GM12878 (cell line): ENCODE results near the gene UGT2B11. TPM values are rescaled to one million over a fixed set of nuclear protein-coding genes. Genes with fewer than 3 reads are reported as not detected.

Experiments used
- ATAC-seq: fragments of 200-7000 bp; cut with Tn5 transposase; 3 replicates; pipeline ENCODE4 v1.9.1; 2020; ENCODE audit warnings: mild to moderate bottlenecking, moderate library complexity
- BruUV-seq: library from RNA; stranded (reverse); fragments of 400-500 nt; replicated peaks from 2 replicates; lab custom pipeline; 2021; lab: Mats Ljungman, UMichigan
- CTCF ChIA-PET: fragments of 300-600 bp; sonication (Branson Sonifier 250); formaldehyde crosslinking; extraction: SDS; loops from one replicate; lab custom pipeline; 2021; ENCODE audit warnings: inconsistent platforms; lab: Yijun Ruan, JAX
- POLR2A ChIA-PET: fragments of 350-600 bp; formaldehyde crosslinking; extraction: SDS; loops from one replicate; lab custom pipeline; 2021; ENCODE audit warnings: inconsistent platforms; lab: Charles Lee
- RAD21 ChIA-PET: fragments of 300-600 bp; sonication (Branson Sonifier 250); formaldehyde crosslinking; loops from one replicate; lab custom pipeline; 2023; ENCODE audit warnings: antibody characterized with exemption; ENCODE audit not compliant: unreplicated experiment; lab: Charles Lee
- SMC1A ChIA-PET: fragments of 300-600 bp; sonication (Branson Sonifier 250); formaldehyde crosslinking; loops from one replicate; lab custom pipeline; 2023; ENCODE audit not compliant: unreplicated experiment, uncharacterized antibody; lab: Charles Lee
- DNase-seq: peaks from one replicate; pipeline ENCODE4 v3.0.0-alpha.2; 2011; ENCODE audit warnings: low read depth, low spot score
- FAIRE-seq: peaks from 3 replicates; lab custom pipeline; 2011; peaks lifted over from hg19 to GRCh38; lab: Jason Lieb, UNC
- H2AFZ ChIP-seq: 2 replicates; pipeline ENCODE4 v1.6.0; 2011; ENCODE audit warnings: low read depth, low read length, control low read depth; ENCODE audit not compliant: control insufficient read depth
- H3K27ac ChIP-seq: 2 replicates; pipeline ENCODE4 v1.5.1; 2011; ENCODE audit warnings: control low read depth; ENCODE audit not compliant: control insufficient read depth, insufficient read depth
- H3K27me3 ChIP-seq, 2 experiments: replicated peaks in 1 of 2; 2 replicates each; pipeline versions ENCODE4 v1.6.0 to v1.6.1; 2011; ENCODE audit warnings: low read length in 1 of 2; ENCODE audit not compliant: control insufficient read depth in 2 of 2, insufficient read depth in 2 of 2
- H3K36me3 ChIP-seq, 2 experiments: 2 replicates each; pipeline ENCODE4 v1.5.1; 2011; ENCODE audit warnings: low read length in 1 of 2; ENCODE audit not compliant: control insufficient read depth in 2 of 2, insufficient read depth in 2 of 2
- H3K4me1 ChIP-seq: 2 replicates; pipeline ENCODE4 v1.6.1; 2011; ENCODE audit warnings: mild to moderate bottlenecking, low read length, moderate library complexity, mixed read lengths; ENCODE audit not compliant: control insufficient read depth, insufficient read depth
- H3K4me2 ChIP-seq: 2 replicates; pipeline ENCODE4 v1.6.0; 2011; ENCODE audit warnings: control low read depth; ENCODE audit not compliant: control insufficient read depth, insufficient read depth
- H3K4me3 ChIP-seq: fragments of 200-600 bp; sonication (generic); 2 replicates; pipeline ENCODE4 v1.5.1; 2016
- H3K79me2 ChIP-seq: 2 replicates; pipeline ENCODE4 v1.6.0; 2011; ENCODE audit warnings: low read length; ENCODE audit not compliant: control insufficient read depth, insufficient read depth
- H3K9ac ChIP-seq: 2 replicates; pipeline ENCODE4 v1.8.0; 2011; ENCODE audit warnings: low read length, control low read depth, mixed read lengths; ENCODE audit not compliant: control insufficient read depth, insufficient read depth
- H3K9me3 ChIP-seq: replicated peaks from 3 replicates; pipeline ENCODE4 v1.5.1; 2011; ENCODE audit warnings: mild to moderate bottlenecking, low read length; ENCODE audit not compliant: control insufficient read depth, insufficient read depth
- H4K20me1 ChIP-seq: 2 replicates; pipeline ENCODE4 v1.6.0; 2011; ENCODE audit not compliant: control insufficient read depth, insufficient read depth
- GATAD2B ChIP-seq: fragments of 450-650 bp; conservative IDR thresholded peaks from 2 replicates; pipeline ENCODE4 v1.6.1; 2017; ENCODE audit warnings: low read depth, mild to moderate bottlenecking, moderate library complexity
- HDGF ChIP-seq: fragments of 450-650 bp; IDR thresholded peaks from 2 replicates; pipeline ENCODE4 v1.6.1; 2016; ENCODE audit warnings: antibody characterized with exemption
- KDM1A ChIP-seq: fragments of 200-600 bp; sonication (generic); IDR thresholded peaks from 2 replicates; pipeline ENCODE4 v1.6.1; 2016; ENCODE audit warnings: borderline replicate concordance
- RAD21 ChIP-seq: IDR thresholded peaks from 2 replicates; pipeline ENCODE4 v1.6.1; 2011; ENCODE audit warnings: mild to moderate bottlenecking, low read depth, low read length, moderate library complexity; ENCODE audit not compliant: insufficient read depth
- WGBS: methylation state at CpG from one replicate; pipeline ENCODE4 v1.1.6; 2016; ENCODE audit warnings: low lambda C conversion rate; ENCODE audit not compliant: insufficient replicate concordance, insufficient coverage; ENCODE audit errors: missing lambda C conversion rate; 5-methylcytosine and 5-hydroxymethylcytosine counted together
- in situ Hi-C: fragments of 300-500 bp; cut with MboI; formaldehyde crosslinking; loops from 9 replicates; pipeline ENCODE4 v1.14.3; 2018; ENCODE audit warnings: mixed read lengths
- intact Hi-C: fragments of 100-400 bp; cut with micrococcal nuclease; formaldehyde crosslinking; loops from one replicate; pipeline ENCODE4 v1.14.2; 2022; ENCODE audit not compliant: unreplicated experiment
- polyA plus RNA-seq, 11 experiments: library from polyadenylated mRNA; depleted of rRNA in 4 of 11; unstranded in 6 of 11; stranded (reverse) in 5 of 11; fragments of >200 nt; fragmentation: Nextera tagmentation in 4 of 11; fragmentation: Illumina TruSeq in 1 of 11; extraction: Ambion mirVana in 4 of 11; extraction: Trizol in 1 of 11; gene quantifications; 1 replicate in 1 of 11; 2 replicates in 10 of 11; pipeline versions ENCODE4 v1.2.1 to v1.2.3, GENCODE V29; 2011 to 2016; ENCODE audit warnings: inconsistent platforms in 2 of 11, missing spikeins in 2 of 11, low read depth in 1 of 11
- total RNA-seq, 4 experiments: library from RNA; depleted of rRNA in 3 of 4; stranded (reverse); fragments of >200 nt in 3 of 4; fragmentation: Illumina TruSeq in 1 of 4; extraction: Trizol in 1 of 4; gene quantifications; 2 replicates each; pipeline versions ENCODE4 v1.2.1 to v1.2.3, GENCODE V29; 2013 to 2021
- TF ChIP-seq, protein P1 (sequence below), 3 experiments: IDR thresholded peaks in 2 of 3; conservative IDR thresholded peaks in 1 of 3; 2 replicates each; pipeline ENCODE4 v1.5.1; 2011; ENCODE audit warnings: low read depth in 3 of 3, low read length in 3 of 3, mild to moderate bottlenecking in 3 of 3, control low read depth in 2 of 3, moderate library complexity in 2 of 3, inconsistent platforms in 1 of 3, mixed read lengths in 1 of 3; ENCODE audit not compliant: control insufficient read depth in 2 of 3, insufficient read depth in 1 of 3; ENCODE audit errors: extremely low read depth in 1 of 3

UGT2B11 gene
- total and polyA plus RNA-seq, 10 of the 15 experiments (the other 5 are each of a cell fraction or from before 2014, with no cell fraction given) = not detected

DNA sequence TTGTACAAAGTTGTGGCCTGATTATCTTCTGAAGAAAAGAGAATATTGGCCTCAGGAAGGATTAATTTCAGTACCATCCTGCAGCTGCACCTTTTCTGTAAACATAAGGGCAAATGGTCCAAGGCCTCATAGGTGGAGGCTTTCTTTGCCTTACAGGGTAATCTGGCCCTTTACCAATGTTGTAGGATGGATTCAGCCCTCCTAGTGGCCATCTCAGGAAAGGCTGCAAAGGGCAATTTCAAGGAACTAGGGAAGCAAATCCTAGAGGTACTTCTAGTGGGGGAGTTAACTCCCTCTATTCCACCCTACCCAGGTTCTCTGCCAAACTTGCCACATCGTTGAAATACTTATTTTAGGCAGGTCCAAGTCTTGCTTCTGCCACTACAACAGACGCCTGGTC lies 57.6 kb downstream of the UGT2B11 start:
- Histone ChIP-seq H3K4me3 (no peak overlapping the region), H4K20me1 (no peaks in the 10 kb centered on the region), H3K9me3 (no peaks in the 10 kb centered on the region), H3K79me2 (no peaks in the 10 kb centered on the region), H3K4me1 (no peaks in the 10 kb centered on the region), H2AFZ (no peak overlapping the region), H3K9ac (no peak overlapping the region), H3K4me2 (no peak overlapping the region), H3K27ac (no peak overlapping the region), H3K27me3 (no peaks in the 10 kb centered on the region), H3K36me3 (no peaks in the 10 kb centered on the region)
- intact Hi-C loops = no loop called here
- BruUV-seq = no TSS peak
- RAD21 ChIA-PET = no interaction called here
- SMC1A ChIA-PET = interaction anchor here (1.1 kb wide), 1 partner anchor 35 kb away, joined by 5 read pairs; no protein-coding TSS in a partner anchor
- ATAC-seq (0 out of 3 replicates have a peak, but pooled peaks have one; percentile 23), DNase-seq (no peak), FAIRE-seq (no peak)
- POLR2A ChIA-PET = no interaction called here
- in situ Hi-C loops = loop anchor here (25.0 kb wide), 1 partner anchor 670 kb away; no protein-coding TSS in a partner anchor
- 24% methylated on average over 2 of the region's 2 CpGs for WGBS
- CTCF ChIA-PET = interaction anchor here (0.6 to 1.7 kb wide), 2 partner anchors 130 to 254 kb away, joined by 3 read pairs; no protein-coding TSS in a partner anchor
- TF ChIP-seq GATAD2B (no peak), KDM1A (no peak), HDGF (no peak), RAD21 (0 out of 2 replicates have a peak, but pooled peaks have one; percentile 2)
- TF ChIP-seq, protein P1, sequence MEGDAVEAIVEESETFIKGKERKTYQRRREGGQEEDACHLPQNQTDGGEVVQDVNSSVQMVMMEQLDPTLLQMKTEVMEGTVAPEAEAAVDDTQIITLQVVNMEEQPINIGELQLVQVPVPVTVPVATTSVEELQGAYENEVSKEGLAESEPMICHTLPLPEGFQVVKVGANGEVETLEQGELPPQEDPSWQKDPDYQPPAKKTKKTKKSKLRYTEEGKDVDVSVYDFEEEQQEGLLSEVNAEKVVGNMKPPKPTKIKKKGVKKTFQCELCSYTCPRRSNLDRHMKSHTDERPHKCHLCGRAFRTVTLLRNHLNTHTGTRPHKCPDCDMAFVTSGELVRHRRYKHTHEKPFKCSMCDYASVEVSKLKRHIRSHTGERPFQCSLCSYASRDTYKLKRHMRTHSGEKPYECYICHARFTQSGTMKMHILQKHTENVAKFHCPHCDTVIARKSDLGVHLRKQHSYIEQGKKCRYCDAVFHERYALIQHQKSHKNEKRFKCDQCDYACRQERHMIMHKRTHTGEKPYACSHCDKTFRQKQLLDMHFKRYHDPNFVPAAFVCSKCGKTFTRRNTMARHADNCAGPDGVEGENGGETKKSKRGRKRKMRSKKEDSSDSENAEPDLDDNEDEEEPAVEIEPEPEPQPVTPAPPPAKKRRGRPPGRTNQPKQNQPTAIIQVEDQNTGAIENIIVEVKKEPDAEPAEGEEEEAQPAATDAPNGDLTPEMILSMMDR (IDR thresholded peaks at IDR 0.05 in 2 of 3, conservative IDR thresholded peaks at IDR 0.05 in 1 of 3; ENCODE audit: control insufficient read depth in 2 of 3, extremely low read depth in 1 of 3, insufficient read depth in 1 of 3, low read depth in 3 of 3, low read length in 3 of 3) = peak in 2 of 3 experiments; percentile 31 to 33; a peak in 3 of 6 replicates
